ENCODE measurements around the gene HEATR9.

The HEATR9 gene

GRCh38 chr17:35895636-35896587, 27.2 kb upstream of the HEATR9 start:
- no peak for DNase-seq (ENCODE audit: low spot score)

GRCh38 chr17:35894206-35894605, 25.5 kb upstream of the HEATR9 start:
- no peak for DNase-seq (ENCODE audit: low spot score)

- no peak for DNase-seq (ENCODE audit: low spot score)
These were observed 25.1 kb upstream of the HEATR9 start for GRCh38 chr17:35893751-35894150.

- no peak for DNase-seq (ENCODE audit: low spot score)
These were observed 23.7 kb upstream of the HEATR9 start for GRCh38 chr17:35892091-35893035.

- DNase-seq (ENCODE audit: low spot score): no peak
These were observed 22.6 kb upstream of the HEATR9 start for GRCh38 chr17:35891269-35891668.

- DNase-seq (ENCODE audit: low spot score): peak; percentile 44
These were observed 22.1 kb upstream of the HEATR9 start for GRCh38 chr17:35890774-35891155.

GRCh38 chr17:35889818-35890773, 21.4 kb upstream of the HEATR9 start:
- peak; percentile 32 for DNase-seq (ENCODE audit: low spot score)

- DNase-seq (ENCODE audit: low spot score): no peak
These were observed 20.6 kb upstream of the HEATR9 start for GRCh38 chr17:35889241-35889640.

- DNase-seq (ENCODE audit: low spot score): no peak
These were observed 11.3 kb upstream of the HEATR9 start, which contains the start of gene CCL5 for GRCh38 chr17:35879773-35880654. Gene CCL5 (minus strand): TSS chr17:35880360.

GRCh38 chr17:35878361-35878760, 9.7 kb upstream of the HEATR9 start:
- no peak for DNase-seq (ENCODE audit: low spot score)

- DNase-seq (ENCODE audit: low spot score): no peak
These were observed 8.8 kb upstream of the HEATR9 start for GRCh38 chr17:35877345-35878029.

- no peak for DNase-seq (ENCODE audit: low spot score)
These were observed 7.8 kb upstream of the HEATR9 start for GRCh38 chr17:35876534-35876933.

- no peak for DNase-seq (ENCODE audit: low spot score)
These were observed 7.1 kb upstream of the HEATR9 start for GRCh38 chr17:35875800-35876139.

GRCh38 chr17:35875072-35875799, 6.5 kb upstream of the HEATR9 start:
- no peak for DNase-seq (ENCODE audit: low spot score)

GRCh38 chr17:35872196-35872980, 3.7 kb upstream of the HEATR9 start:
- no peak for DNase-seq (ENCODE audit: low spot score)

GRCh38 chr17:35870906-35871819, 2.5 kb upstream of the HEATR9 start:
- peak; percentile 48 for DNase-seq (ENCODE audit: low spot score)

GRCh38 chr17:35867574-35867973, 1.1 kb downstream of the HEATR9 start:
- no peak for DNase-seq (ENCODE audit: low spot score)

Measured in iPS-NIHi11 (cell line).